ENCODE measurements around the gene CAPZB. TPM values are rescaled to one million over a fixed set of nuclear protein-coding genes. Genes with fewer than 3 reads are reported as not detected.

CAPZB gene
- total RNA-seq, 2 experiments from 2014 or later, result 335 to 340 TPM

- ChIA-PET CTCF (interaction anchor here (1.0 to 1.5 kb wide), 2 partner anchors 8 to 317 kb away, joined by 3 read pairs; no protein-coding TSS in a partner anchor), POLR2A (interaction anchor here (0.6 to 1.3 kb wide), 4 partner anchors 14 to 1230 kb away, joined by 3 read pairs; partner anchors contain the start of gene SLC66A1)
- ATAC-seq, result no peak
- H3K27ac Mint-ChIP-seq, result no peak overlapping the region
- H3K4me3 Mint-ChIP-seq, result no peak overlapping the region
- no peaks in the 10 kb centered on the region for H3K9me3 Mint-ChIP-seq
- no peaks in the 10 kb centered on the region for H3K27me3 Mint-ChIP-seq
- DNase-seq, result no peak
- H3K36me3 Mint-ChIP-seq (ENCODE audit: low read depth), result peaks cover 8% of the 10 kb centered on the region
- H3K4me1 Mint-ChIP-seq (ENCODE audit: low read depth), result peaks cover 20% of the 10 kb centered on the region
- intact Hi-C loops (cut with micrococcal nuclease), result no loop called here
- TF ChIP-seq CTCF (IDR thresholded peaks at IDR 0.05), result no peak
Measured at GRCh38 chr1:19333587-19334354, 151.6 kb downstream of the CAPZB start.

- intact Hi-C loops (cut with micrococcal nuclease), result no loop called here
- Mint-ChIP-seq H3K4me3 (no peak overlapping the region), H3K27ac (no peak overlapping the region), H3K36me3 (ENCODE audit: low read depth) (peaks cover 3% of the 10 kb centered on the region), H3K4me1 (ENCODE audit: low read depth) (peaks cover 20% of the 10 kb centered on the region), H3K27me3 (no peaks in the 10 kb centered on the region), H3K9me3 (no peaks in the 10 kb centered on the region)
- TF ChIP-seq CTCF (IDR thresholded peaks at IDR 0.05), result no peak
- DNase-seq (no peak), ATAC-seq (no peak)
- ChIA-PET POLR2A (no interaction called here), CTCF (no interaction called here)
Measured at GRCh38 chr1:19332832-19333231, 152.5 kb downstream of the CAPZB start.

- ChIA-PET CTCF (interaction anchor here (1.4 kb wide), 1 partner anchor 13 kb away, joined by 5 read pairs; no protein-coding TSS in a partner anchor), POLR2A (interaction anchor here (1.4 to 1.5 kb wide), 2 partner anchors 19 to 21 kb away, joined by 3 to 5 read pairs; no protein-coding TSS in a partner anchor)
- Mint-ChIP-seq H3K4me1 (ENCODE audit: low read depth) (peaks cover 6% of the 10 kb centered on the region), H3K36me3 (ENCODE audit: low read depth) (no peaks in the 10 kb centered on the region), H3K27me3 (no peaks in the 10 kb centered on the region), H3K4me3 (no peak overlapping the region), H3K27ac (no peak overlapping the region), H3K9me3 (no peaks in the 10 kb centered on the region)
- ATAC-seq (no peak), DNase-seq (no peak)
- intact Hi-C loops (cut with micrococcal nuclease), result no loop called here
- no peak for TF ChIP-seq CTCF (IDR thresholded peaks at IDR 0.05)
Measured at GRCh38 chr1:19331262-19331878, 154.0 kb downstream of the CAPZB start.

GRCh38 chr1:19330449-19331135 is 154.7 kb downstream of the CAPZB start:
- Mint-ChIP-seq H3K36me3 (ENCODE audit: low read depth) (no peaks in the 10 kb centered on the region), H3K4me3 (no peak overlapping the region), H3K4me1 (ENCODE audit: low read depth) (no peaks in the 10 kb centered on the region), H3K27ac (no peak overlapping the region), H3K9me3 (no peaks in the 10 kb centered on the region), H3K27me3 (no peaks in the 10 kb centered on the region)
- ATAC-seq (no peak), DNase-seq (no peak)
- intact Hi-C loops (cut with micrococcal nuclease), result no loop called here
- ChIA-PET CTCF (interaction anchor here (1.4 kb wide), 1 partner anchor 14 kb away, joined by 5 read pairs; no protein-coding TSS in a partner anchor), POLR2A (interaction anchor here (0.5 to 1.5 kb wide), 3 partner anchors 10 to 20 kb away, joined by 3 to 5 read pairs (median 3); no protein-coding TSS in a partner anchor)
- no peak for TF ChIP-seq CTCF (IDR thresholded peaks at IDR 0.05)

Data from activated CD8-positive, alpha-beta T cell treated with anti-CD3 and anti-CD28 coated beads for 36 hours (primary cell).